ENCODE results near the gene RPL23. TPM values are rescaled to one million over a fixed set of nuclear protein-coding genes. Genes with fewer than 3 reads are reported as not detected.

RPL23 gene
- polyA plus RNA-seq, 1 of the 3 experiments (the other 2 are of a cell fraction), result 2,658 TPM

- Histone ChIP-seq H3K27ac (ENCODE audit: low read depth in 2 of 2, low read length in 1 of 2) (no peak overlapping the region; a peak in 1 of 4 replicates), H4K20me1 (ENCODE audit: insufficient read depth) (no peaks in the 10 kb centered on the region), H3K4me1 (ENCODE audit: control insufficient read depth in 1 of 2, insufficient read depth in 2 of 2, low read depth in 1 of 2, low read length in 1 of 2) (peaks cover 0 to 4% of the 10 kb centered on the region in 2 experiments; a peak in 1 of 4 replicates), H3K9me2 (no peaks in the 10 kb centered on the region), H3F3A (replicated peaks; ENCODE audit: insufficient read depth) (peaks cover 43% of the 10 kb centered on the region), H3K9ac (no peak overlapping the region), H3K4me3 (ENCODE audit: low read depth in 2 of 2, low read length in 1 of 2) (no peak overlapping the region), H3K9me3 (no peaks in the 10 kb centered on the region), H3K79me2 (ENCODE audit: insufficient read depth) (no peaks in the 10 kb centered on the region), H2AFZ (ENCODE audit: low read depth) (no peak overlapping the region), H3K36me3 (replicated peaks in 1 of 2; ENCODE audit: control insufficient read depth in 1 of 2, insufficient read depth in 2 of 2, low read length in 1 of 2) (no peaks in the 10 kb centered on the region), H3K27me3 (ENCODE audit: insufficient read depth) (no peaks in the 10 kb centered on the region), H3K4me2 (no peak overlapping the region)
- CTCF ChIA-PET, result interaction anchor here (1.2 kb wide), 1 partner anchor 300 kb away, joined by 3 read pairs; no protein-coding TSS in a partner anchor
- 75% methylated on average over 11 of the region's 11 CpGs for WGBS (ENCODE audit: low lambda C conversion rate)
- no peak for DNase-seq
- POLR2A ChIA-PET, result no interaction called here
- no peak for TF ChIP-seq ELF1 (IDR thresholded peaks at IDR 0.05)
- TF ChIP-seq CHD2 (IDR thresholded peaks at IDR 0.05; ENCODE audit: low read length, partially characterized antibody), result no peak
- TF ChIP-seq RAD21 (IDR thresholded peaks at IDR 0.05; ENCODE audit: low read length), result peak; percentile 36
- TF ChIP-seq, protein P1, sequence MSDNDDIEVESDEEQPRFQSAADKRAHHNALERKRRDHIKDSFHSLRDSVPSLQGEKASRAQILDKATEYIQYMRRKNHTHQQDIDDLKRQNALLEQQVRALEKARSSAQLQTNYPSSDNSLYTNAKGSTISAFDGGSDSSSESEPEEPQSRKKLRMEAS (IDR thresholded peaks at IDR 0.05; ENCODE audit: low read depth), result no peak
- no peak for TF ChIP-seq GATA2 (CRISPR knock-in tag; IDR thresholded peaks at IDR 0.05)
- no peak for TF ChIP-seq JUND (IDR thresholded peaks at IDR 0.05)
- peak; percentile 50 for TF ChIP-seq CTCF (IDR thresholded peaks at IDR 0.05)
- TF ChIP-seq, protein P2, sequence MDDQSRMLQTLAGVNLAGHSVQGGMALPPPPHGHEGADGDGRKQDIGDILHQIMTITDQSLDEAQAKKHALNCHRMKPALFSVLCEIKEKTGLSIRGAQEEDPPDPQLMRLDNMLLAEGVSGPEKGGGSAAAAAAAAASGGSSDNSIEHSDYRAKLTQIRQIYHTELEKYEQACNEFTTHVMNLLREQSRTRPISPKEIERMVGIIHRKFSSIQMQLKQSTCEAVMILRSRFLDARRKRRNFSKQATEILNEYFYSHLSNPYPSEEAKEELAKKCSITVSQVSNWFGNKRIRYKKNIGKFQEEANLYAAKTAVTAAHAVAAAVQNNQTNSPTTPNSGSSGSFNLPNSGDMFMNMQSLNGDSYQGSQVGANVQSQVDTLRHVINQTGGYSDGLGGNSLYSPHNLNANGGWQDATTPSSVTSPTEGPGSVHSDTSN (IDR thresholded peaks at IDR 0.05), result no peak
- no peak for TF ChIP-seq EP300 (IDR thresholded peaks at IDR 0.05; ENCODE audit: borderline replicate concordance in 1 of 2, low read depth in 1 of 2, low read length in 1 of 2)
These were observed 11.3 kb upstream of the RPL23 start for GRCh38 chr17:38864636-38865398.

DNA sequence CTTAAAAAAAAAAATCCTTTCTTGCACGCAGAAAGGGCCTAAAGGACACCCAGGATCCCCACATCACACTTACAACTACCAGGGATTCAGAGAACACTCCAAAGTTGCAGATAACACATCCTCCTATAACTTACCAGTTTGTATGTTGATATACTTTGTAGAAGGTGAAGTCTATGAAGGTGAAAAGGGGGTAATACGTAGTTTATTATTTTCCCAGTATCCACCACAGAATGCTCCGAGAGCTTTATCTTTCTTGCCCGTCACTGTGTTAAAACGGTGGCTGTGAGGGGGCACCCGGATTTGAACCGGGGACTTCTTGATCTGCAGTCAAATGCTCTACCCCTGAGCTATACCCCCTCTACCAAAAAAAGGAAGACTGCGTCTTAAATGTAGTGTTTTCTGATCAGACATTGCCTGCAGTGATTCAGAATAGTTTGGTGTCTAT is 7.9 kb upstream of the RPL23 start:
- WGBS (ENCODE audit: low lambda C conversion rate), result 53% methylated on average over 8 of the region's 8 CpGs
- POLR2A ChIA-PET, result no interaction called here

More for the DNA sequence above, 7.9 kb upstream of the RPL23 start:
- H3K4me1 ChIP-seq (ENCODE audit: control insufficient read depth in 1 of 2, insufficient read depth in 2 of 2, low read depth in 1 of 2, low read length in 1 of 2), result no peaks in the 10 kb centered on the region
- H3K27me3 ChIP-seq (ENCODE audit: insufficient read depth), result no peaks in the 10 kb centered on the region
- no peak overlapping the region for H3K4me2 ChIP-seq
- H3K9me3 ChIP-seq, result no peaks in the 10 kb centered on the region
- CTCF ChIA-PET, result no interaction called here
- DNase-seq, result no peak
- no peak overlapping the region for H3K4me3 ChIP-seq (ENCODE audit: low read depth in 2 of 2, low read length in 1 of 2)
- no peak overlapping the region for H3K9ac ChIP-seq
- H3F3A ChIP-seq (replicated peaks; ENCODE audit: insufficient read depth), result peaks cover 24% of the 10 kb centered on the region
- H2AFZ ChIP-seq (ENCODE audit: low read depth), result no peak overlapping the region
- no peaks in the 10 kb centered on the region for H3K79me2 ChIP-seq (ENCODE audit: insufficient read depth)
- no peaks in the 10 kb centered on the region for H3K36me3 ChIP-seq (replicated peaks in 1 of 2; ENCODE audit: control insufficient read depth in 1 of 2, insufficient read depth in 2 of 2, low read length in 1 of 2)
- H4K20me1 ChIP-seq (ENCODE audit: insufficient read depth), result no peaks in the 10 kb centered on the region
- H3K27ac ChIP-seq (ENCODE audit: low read depth in 2 of 2, low read length in 1 of 2), result no peak overlapping the region
- TF ChIP-seq FOXJ3 (CRISPR knock-in tag; IDR thresholded peaks at IDR 0.05) (no peak), GABPA (IDR thresholded peaks at IDR 0.05; ENCODE audit: low read depth) (no peak), MXI1 (IDR thresholded peaks at IDR 0.05; ENCODE audit: low read depth, low read length) (no peak), YY1 (IDR thresholded peaks at IDR 0.05; ENCODE audit: low read depth) (no peak), SIN3A (IDR thresholded peaks at IDR 0.05; ENCODE audit: borderline replicate concordance, low read depth, low read length) (no peak), CTCF (IDR thresholded peaks at IDR 0.05) (no peak), POLR2AphosphoS5 (IDR thresholded peaks at IDR 0.05; ENCODE audit: low read depth, low read length) (no peak)
- TF ChIP-seq, protein P2 (IDR thresholded peaks at IDR 0.05), result no peak
- TF ChIP-seq, protein P3, sequence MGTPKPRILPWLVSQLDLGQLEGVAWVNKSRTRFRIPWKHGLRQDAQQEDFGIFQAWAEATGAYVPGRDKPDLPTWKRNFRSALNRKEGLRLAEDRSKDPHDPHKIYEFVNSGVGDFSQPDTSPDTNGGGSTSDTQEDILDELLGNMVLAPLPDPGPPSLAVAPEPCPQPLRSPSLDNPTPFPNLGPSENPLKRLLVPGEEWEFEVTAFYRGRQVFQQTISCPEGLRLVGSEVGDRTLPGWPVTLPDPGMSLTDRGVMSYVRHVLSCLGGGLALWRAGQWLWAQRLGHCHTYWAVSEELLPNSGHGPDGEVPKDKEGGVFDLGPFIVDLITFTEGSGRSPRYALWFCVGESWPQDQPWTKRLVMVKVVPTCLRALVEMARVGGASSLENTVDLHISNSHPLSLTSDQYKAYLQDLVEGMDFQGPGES (IDR thresholded peaks at IDR 0.05; ENCODE audit: low read depth, low read length), result no peak
- no peaks in the 10 kb centered on the region for H3K9me2 ChIP-seq
